ENCODE data around the gene PRR29.

DNA sequence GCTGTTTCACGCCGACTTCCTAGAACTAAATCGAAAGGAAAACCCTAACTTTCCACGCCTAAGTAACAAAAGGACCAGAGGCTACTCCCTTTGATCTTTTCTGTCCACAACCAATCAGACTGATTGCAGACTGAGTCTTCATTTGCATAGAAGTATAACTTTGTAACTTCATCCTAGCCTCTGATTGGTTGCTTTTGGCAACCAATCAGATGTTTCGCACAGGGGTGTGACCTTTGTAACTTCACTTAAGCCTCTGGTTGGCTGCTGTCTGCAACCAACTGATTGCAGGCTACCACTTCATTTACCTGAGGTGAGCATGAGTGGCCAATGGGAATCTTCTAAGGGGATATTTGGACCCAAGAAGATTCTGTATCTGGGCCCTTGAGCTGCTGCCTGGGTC, 39.7 kb downstream of the PRR29 start:
- TF ChIP-seq, protein P1, sequence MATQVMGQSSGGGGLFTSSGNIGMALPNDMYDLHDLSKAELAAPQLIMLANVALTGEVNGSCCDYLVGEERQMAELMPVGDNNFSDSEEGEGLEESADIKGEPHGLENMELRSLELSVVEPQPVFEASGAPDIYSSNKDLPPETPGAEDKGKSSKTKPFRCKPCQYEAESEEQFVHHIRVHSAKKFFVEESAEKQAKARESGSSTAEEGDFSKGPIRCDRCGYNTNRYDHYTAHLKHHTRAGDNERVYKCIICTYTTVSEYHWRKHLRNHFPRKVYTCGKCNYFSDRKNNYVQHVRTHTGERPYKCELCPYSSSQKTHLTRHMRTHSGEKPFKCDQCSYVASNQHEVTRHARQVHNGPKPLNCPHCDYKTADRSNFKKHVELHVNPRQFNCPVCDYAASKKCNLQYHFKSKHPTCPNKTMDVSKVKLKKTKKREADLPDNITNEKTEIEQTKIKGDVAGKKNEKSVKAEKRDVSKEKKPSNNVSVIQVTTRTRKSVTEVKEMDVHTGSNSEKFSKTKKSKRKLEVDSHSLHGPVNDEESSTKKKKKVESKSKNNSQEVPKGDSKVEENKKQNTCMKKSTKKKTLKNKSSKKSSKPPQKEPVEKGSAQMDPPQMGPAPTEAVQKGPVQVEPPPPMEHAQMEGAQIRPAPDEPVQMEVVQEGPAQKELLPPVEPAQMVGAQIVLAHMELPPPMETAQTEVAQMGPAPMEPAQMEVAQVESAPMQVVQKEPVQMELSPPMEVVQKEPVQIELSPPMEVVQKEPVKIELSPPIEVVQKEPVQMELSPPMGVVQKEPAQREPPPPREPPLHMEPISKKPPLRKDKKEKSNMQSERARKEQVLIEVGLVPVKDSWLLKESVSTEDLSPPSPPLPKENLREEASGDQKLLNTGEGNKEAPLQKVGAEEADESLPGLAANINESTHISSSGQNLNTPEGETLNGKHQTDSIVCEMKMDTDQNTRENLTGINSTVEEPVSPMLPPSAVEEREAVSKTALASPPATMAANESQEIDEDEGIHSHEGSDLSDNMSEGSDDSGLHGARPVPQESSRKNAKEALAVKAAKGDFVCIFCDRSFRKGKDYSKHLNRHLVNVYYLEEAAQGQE (IDR thresholded peaks at IDR 0.05; ENCODE audit: insufficient read depth in 1 of 2, low read depth in 2 of 2, low read length in 2 of 2): no peak
- TF ChIP-seq POLR2AphosphoS5 (IDR thresholded peaks at IDR 0.05; ENCODE audit: low read depth, low read length): no peak
- no peak for TF ChIP-seq TAF1 (IDR thresholded peaks at IDR 0.05; ENCODE audit: borderline replicate concordance, insufficient read depth, low read length)

Data from PFSK-1 (cell line).